GM12878 (cell line): ENCODE measurements around the gene FAM90A1.
"Not testable (repeated sequence)": the region's sequence is repeated elsewhere in the genome, so short reads cannot be mapped to it uniquely, and the experiment has no call there.

Source experiments
- ATF2 ChIP-seq: IDR thresholded peaks from 2 replicates; pipeline ENCODE4 v1.6.1; 2012; ENCODE audit warnings: low read length, inconsistent platforms
- CEBPB ChIP-seq, 2 experiments: fragments of 150-350 bp in 1 of 2; IDR thresholded peaks; 2 replicates each; pipeline ENCODE4 v1.6.1; 2012 to 2014; ENCODE audit warnings: low read depth in 2 of 2, low read length in 2 of 2, borderline replicate concordance in 1 of 2, inconsistent platforms in 1 of 2
- CTCF ChIP-seq, 3 experiments: IDR thresholded peaks in 2 of 3; conservative IDR thresholded peaks in 1 of 3; 2 replicates each; pipeline ENCODE4 v1.5.1; 2011; ENCODE audit warnings: low read depth in 3 of 3, low read length in 3 of 3, mild to moderate bottlenecking in 3 of 3, control low read depth in 2 of 3, moderate library complexity in 2 of 3, inconsistent platforms in 1 of 3, mixed read lengths in 1 of 3; ENCODE audit not compliant: control insufficient read depth in 2 of 3, insufficient read depth in 1 of 3; ENCODE audit errors: extremely low read depth in 1 of 3
- NRF1 ChIP-seq: conservative IDR thresholded peaks from 2 replicates; pipeline ENCODE4 v1.6.1; 2011; ENCODE audit warnings: mild to moderate bottlenecking, low read depth, low read length, improper control_type of control experiment
- YY1 ChIP-seq: IDR thresholded peaks from 2 replicates; pipeline ENCODE4 v1.6.1; 2011; ENCODE audit warnings: low read depth, mild to moderate bottlenecking, low read length

GRCh38 chr12:8243682-8244161 lies 16.3 kb upstream of the FAM90A1 start:
- not testable (repeated sequence) for TF ChIP-seq CTCF (IDR thresholded peaks at IDR 0.05 in 2 of 3, conservative IDR thresholded peaks at IDR 0.05 in 1 of 3; ENCODE audit: control insufficient read depth in 2 of 3, extremely low read depth in 1 of 3, insufficient read depth in 1 of 3, low read depth in 3 of 3, low read length in 3 of 3); ATF2; CEBPB (IDR thresholded peaks at IDR 0.05; ENCODE audit: borderline replicate concordance in 1 of 2, low read depth in 2 of 2, low read length in 2 of 2); YY1; NRF1
